22Rv1 (cell line): ENCODE measurements around the gene ARHGAP8.

Source experiments
- CTCF ChIP-seq: fragments of 450-650 bp; IDR thresholded peaks from 2 replicates; pipeline ENCODE4 v1.5.1; 2017; ENCODE audit warnings: mild to moderate bottlenecking
- ZFX ChIP-seq: fragments of 450-650 bp; IDR thresholded peaks from 2 replicates; pipeline ENCODE4 v1.6.1; 2017; ENCODE audit warnings: antibody characterized with exemption, borderline replicate concordance

DNA sequence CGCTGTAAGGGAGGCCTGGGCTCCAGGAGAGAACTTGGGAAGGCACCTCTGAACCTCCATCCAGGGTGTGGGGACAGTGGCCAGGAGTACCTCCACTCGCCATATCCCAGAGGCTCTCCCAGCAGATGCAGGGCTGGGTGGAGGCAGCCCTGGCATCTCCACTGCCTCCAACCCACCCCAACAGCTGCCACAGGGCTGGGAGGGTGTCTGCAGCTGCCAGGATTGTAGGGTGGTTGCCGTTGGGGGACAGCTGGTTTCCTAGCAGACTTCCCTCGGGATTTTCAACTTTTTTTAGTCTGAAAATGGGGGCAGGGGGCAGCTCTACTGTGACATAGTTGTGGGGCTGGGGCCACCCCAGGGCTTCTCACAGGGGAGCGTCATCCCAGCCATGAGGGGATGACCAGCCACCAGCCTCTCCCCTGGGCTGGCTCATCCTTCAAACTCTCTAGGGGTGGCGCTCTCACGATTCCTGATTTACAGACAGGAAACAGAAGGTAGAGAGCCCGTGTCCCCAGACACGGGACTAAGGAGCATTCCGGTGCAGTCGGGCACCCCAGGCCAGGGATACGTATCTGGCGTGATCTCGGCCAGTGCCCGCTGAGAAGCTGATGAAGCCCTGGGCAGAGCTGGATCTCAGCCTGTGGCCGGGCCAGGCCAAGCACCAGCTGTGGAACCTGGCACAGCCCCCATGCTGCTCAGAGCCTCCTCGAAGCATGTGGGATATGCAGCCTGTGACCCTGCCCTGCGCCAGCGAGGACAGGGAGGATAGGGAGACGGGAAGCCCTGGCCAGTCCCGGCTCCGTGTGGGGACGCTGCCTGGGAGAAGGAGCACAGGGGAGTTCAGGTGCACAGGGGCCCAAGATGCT is 40.5 kb upstream of the ARHGAP8 start:
- TF ChIP-seq CTCF: no peak
- no peak for TF ChIP-seq ZFX
